GM12892 (cell line): Measurements from ENCODE around the gene GALP.
"Not testable (repeated sequence)": the region's sequence is repeated elsewhere in the genome, so short reads cannot be mapped to it uniquely, and the experiment has no call there.

Experiments used
- POLR2A ChIP-seq: IDR thresholded peaks from 2 replicates; pipeline ENCODE4 v1.6.1; 2011; ENCODE audit warnings: low read depth, low read length, control low read depth
- POLR2AphosphoS5 ChIP-seq: IDR thresholded peaks from 2 replicates; pipeline ENCODE4 v1.6.1; 2011; ENCODE audit warnings: low read depth, low read length, control low read depth

- TF ChIP-seq POLR2A, POLR2AphosphoS5: not testable (repeated sequence)
Observed at GRCh38 chr19:56175861-56176307, at the start of gene GALP.
